IPS-15b (cell line): ENCODE results near the gene ATP10B.

Source experiments
- H3K27me3 ChIP-seq: one replicate; pipeline ENCODE4 v1.6.1; 2013; ENCODE audit warnings: low read length; ENCODE audit not compliant: control insufficient read depth, insufficient read depth
- H3K36me3 ChIP-seq: one replicate; pipeline ENCODE4 v1.6.1; 2013; ENCODE audit warnings: low read length; ENCODE audit not compliant: control insufficient read depth, insufficient read depth
- H3K4me1 ChIP-seq: one replicate; pipeline ENCODE4 v1.6.1; 2013; ENCODE audit warnings: mild to moderate bottlenecking, low read length; ENCODE audit not compliant: control insufficient read depth, insufficient read depth
- H3K4me3 ChIP-seq: one replicate; pipeline ENCODE4 v1.5.1; 2013; ENCODE audit warnings: low read depth, low read length
- H3K9ac ChIP-seq: one replicate; pipeline ENCODE4 v1.6.1; 2013; ENCODE audit warnings: low read depth, mild to moderate bottlenecking, low read length
- H3K9me3 ChIP-seq: one replicate; pipeline ENCODE4 v1.6.1; 2013; ENCODE audit warnings: mild to moderate bottlenecking, low read length; ENCODE audit not compliant: control insufficient read depth, insufficient read depth

ATP10B gene

GRCh38 chr5:160556846-160557245 is 295.2 kb downstream of the ATP10B start:
- Histone ChIP-seq H3K36me3 (no peaks in the 10 kb centered on the region), H3K9ac (no peak overlapping the region), H3K9me3 (no peaks in the 10 kb centered on the region), H3K27me3 (no peaks in the 10 kb centered on the region), H3K4me3 (no peak overlapping the region), H3K4me1 (no peaks in the 10 kb centered on the region)

DNA sequence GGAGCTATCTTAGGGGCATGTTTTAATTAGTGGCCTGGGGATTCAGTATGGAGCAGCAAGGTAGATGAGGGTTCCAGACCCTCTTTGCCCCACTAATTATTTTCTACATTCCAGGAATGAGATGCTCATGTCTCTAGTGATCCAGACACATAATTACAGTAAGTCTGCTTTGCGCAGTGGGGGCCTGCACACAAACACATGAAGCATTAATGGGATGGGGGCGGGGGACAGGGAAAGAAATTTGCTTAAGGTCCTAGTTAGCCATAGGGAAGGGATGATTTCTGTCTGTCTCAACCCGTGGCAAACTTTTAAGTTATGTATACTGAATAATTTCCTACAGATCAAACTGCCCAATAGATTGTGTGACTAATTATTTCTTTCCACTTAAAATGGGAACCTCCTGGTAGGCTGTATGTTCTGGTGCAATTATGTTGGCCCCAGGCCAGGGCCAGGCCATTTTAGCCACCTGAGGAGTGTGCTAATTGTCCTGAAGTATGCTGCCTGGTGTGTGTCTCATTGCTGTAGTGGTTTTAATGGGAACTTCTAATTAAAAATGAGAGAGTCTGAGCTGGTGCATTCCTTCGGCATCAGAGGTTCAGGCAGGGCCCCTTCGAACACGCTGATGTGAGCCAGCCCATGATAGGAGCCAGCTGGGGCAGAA is 295.9 kb downstream of the ATP10B start:
- Histone ChIP-seq H3K9me3 (no peaks in the 10 kb centered on the region), H3K4me1 (no peaks in the 10 kb centered on the region), H3K9ac (no peak overlapping the region), H3K36me3 (no peaks in the 10 kb centered on the region), H3K27me3 (no peaks in the 10 kb centered on the region), H3K4me3 (no peak overlapping the region)

GRCh38 chr5:160555581-160555970 is 296.4 kb downstream of the ATP10B start:
- no peaks in the 10 kb centered on the region for H3K27me3 ChIP-seq
- no peak overlapping the region for H3K4me3 ChIP-seq
- no peaks in the 10 kb centered on the region for H3K36me3 ChIP-seq
- no peaks in the 10 kb centered on the region for H3K4me1 ChIP-seq
- H3K9ac ChIP-seq, result no peak overlapping the region
- H3K9me3 ChIP-seq, result no peaks in the 10 kb centered on the region

GRCh38 chr5:160550075-160550474 is 301.9 kb downstream of the ATP10B start:
- no peak overlapping the region for H3K9ac ChIP-seq
- no peaks in the 10 kb centered on the region for H3K4me1 ChIP-seq
- H3K9me3 ChIP-seq, result no peaks in the 10 kb centered on the region
- no peaks in the 10 kb centered on the region for H3K27me3 ChIP-seq
- H3K4me3 ChIP-seq, result no peak overlapping the region
- H3K36me3 ChIP-seq, result no peaks in the 10 kb centered on the region

DNA sequence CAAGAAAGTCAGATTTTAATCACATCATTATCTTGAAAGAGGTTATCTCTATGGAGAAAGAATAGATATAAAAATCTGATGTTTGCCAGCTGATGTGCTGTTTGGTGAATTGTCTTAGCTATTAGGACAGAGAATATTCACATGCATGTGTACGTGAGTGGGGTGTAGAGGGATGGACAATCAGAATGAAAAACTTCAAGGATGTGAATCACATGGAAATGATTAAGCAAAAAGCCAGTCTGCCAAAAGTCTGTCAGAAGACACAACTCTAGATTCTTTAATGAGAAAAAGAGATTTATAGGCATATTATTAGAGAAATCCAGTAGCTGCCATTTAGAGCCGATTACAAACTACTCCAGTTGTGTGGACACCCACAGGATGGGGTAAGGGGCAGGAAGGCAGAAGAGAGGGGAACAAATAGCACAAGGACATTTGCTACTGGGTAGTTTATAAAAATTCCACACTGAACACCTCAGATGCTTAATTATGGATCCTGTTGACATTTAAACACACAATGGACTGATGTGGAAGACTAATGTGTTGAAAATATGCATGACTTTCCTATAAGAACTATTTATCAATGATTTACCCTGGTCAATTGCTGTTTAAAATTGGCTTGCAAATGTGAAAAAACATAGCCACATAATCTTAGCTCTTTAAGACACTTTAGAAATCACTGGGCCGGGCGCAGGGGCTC is 302.9 kb downstream of the ATP10B start:
- Histone ChIP-seq H3K9ac (no peak overlapping the region), H3K4me3 (no peak overlapping the region), H3K36me3 (no peaks in the 10 kb centered on the region), H3K9me3 (no peaks in the 10 kb centered on the region), H3K4me1 (no peaks in the 10 kb centered on the region), H3K27me3 (no peaks in the 10 kb centered on the region)

DNA sequence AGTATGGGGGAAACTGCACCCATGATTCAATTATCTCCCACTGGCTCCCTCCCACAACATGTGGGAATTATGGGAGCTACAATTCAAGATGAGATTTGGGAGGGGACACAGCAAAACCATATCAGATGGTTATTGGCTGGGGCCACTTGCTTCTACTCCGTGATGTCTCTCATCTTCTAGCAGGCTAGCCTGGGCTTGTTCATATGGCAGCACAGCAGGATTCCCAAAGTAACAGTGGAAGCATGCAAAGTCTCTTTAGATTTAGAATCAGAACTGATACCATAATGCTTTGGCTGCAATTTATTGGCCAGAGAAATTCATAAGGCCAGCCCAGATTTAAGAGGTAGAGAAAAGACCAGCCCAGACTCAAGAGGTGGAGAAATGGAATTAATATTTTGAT is 304.1 kb downstream of the ATP10B start:
- H3K9me3 ChIP-seq, result no peaks in the 10 kb centered on the region
- H3K27me3 ChIP-seq, result no peaks in the 10 kb centered on the region
- H3K9ac ChIP-seq, result no peak overlapping the region
- no peaks in the 10 kb centered on the region for H3K36me3 ChIP-seq
- H3K4me1 ChIP-seq, result no peaks in the 10 kb centered on the region
- H3K4me3 ChIP-seq, result no peak overlapping the region

DNA sequence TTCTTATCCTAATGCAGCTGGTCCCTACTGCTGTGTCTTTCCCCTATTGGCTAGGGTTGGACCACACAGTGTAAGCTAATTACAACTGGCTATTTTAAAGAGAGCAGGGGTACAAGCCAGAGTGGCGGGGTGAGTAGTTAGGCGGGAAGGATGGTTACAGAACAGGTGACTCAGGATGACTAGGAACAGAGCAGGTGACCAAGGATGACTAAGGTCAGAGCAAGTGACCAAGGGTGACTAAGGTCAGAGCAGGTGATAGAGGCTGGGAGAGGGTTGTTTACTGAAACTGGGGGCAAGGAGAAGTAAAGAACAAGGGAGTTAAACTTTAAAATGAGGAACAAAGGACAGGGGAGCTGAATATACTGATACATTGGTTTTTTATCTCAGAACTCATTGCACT is 304.9 kb downstream of the ATP10B start:
- Histone ChIP-seq H3K9ac (no peak overlapping the region), H3K4me1 (no peaks in the 10 kb centered on the region), H3K36me3 (no peaks in the 10 kb centered on the region), H3K27me3 (no peaks in the 10 kb centered on the region), H3K9me3 (no peaks in the 10 kb centered on the region), H3K4me3 (no peak overlapping the region)

GRCh38 chr5:160545832-160546231 is 306.2 kb downstream of the ATP10B start:
- no peak overlapping the region for H3K9ac ChIP-seq
- H3K4me1 ChIP-seq, result no peaks in the 10 kb centered on the region
- no peaks in the 10 kb centered on the region for H3K36me3 ChIP-seq
- no peak overlapping the region for H3K4me3 ChIP-seq
- H3K9me3 ChIP-seq, result no peaks in the 10 kb centered on the region
- H3K27me3 ChIP-seq, result no peaks in the 10 kb centered on the region

GRCh38 chr5:160543395-160543794 is 308.6 kb downstream of the ATP10B start:
- Histone ChIP-seq H3K9ac (no peak overlapping the region), H3K4me1 (no peaks in the 10 kb centered on the region), H3K4me3 (no peak overlapping the region), H3K9me3 (no peaks in the 10 kb centered on the region), H3K36me3 (no peaks in the 10 kb centered on the region), H3K27me3 (no peaks in the 10 kb centered on the region)

GRCh38 chr5:160542840-160543239 is 309.2 kb downstream of the ATP10B start:
- H3K27me3 ChIP-seq, result no peaks in the 10 kb centered on the region
- no peaks in the 10 kb centered on the region for H3K4me1 ChIP-seq
- H3K9ac ChIP-seq, result no peak overlapping the region
- H3K4me3 ChIP-seq, result no peak overlapping the region
- no peaks in the 10 kb centered on the region for H3K9me3 ChIP-seq
- H3K36me3 ChIP-seq, result no peaks in the 10 kb centered on the region

- Histone ChIP-seq H3K4me3 (no peak overlapping the region), H3K4me1 (no peaks in the 10 kb centered on the region), H3K9me3 (no peaks in the 10 kb centered on the region)
Observed at GRCh38 chr5:160542281-160542680, 309.7 kb downstream of the ATP10B start.

DNA sequence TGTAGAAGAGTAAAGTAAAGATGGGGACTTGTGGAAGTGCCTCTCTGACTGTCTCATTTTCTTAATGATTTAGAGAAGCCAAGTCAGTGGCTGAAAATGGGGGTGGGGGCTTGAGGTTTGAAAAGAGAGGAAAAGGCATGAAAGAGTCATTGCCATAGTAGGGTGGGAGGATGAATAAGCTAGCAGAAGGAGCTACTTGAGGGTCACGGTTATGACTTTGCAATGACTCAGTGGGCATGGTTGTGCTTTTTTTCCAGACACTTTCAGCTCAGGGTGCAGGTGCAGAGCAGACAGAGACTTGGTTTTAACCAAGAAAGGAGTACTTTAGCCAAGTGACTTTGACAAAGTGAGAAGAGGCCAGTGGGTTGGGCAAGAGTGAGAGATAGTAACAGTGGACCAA is 312.6 kb downstream of the ATP10B start:
- Histone ChIP-seq H3K36me3 (no peaks in the 10 kb centered on the region), H3K4me3 (no peak overlapping the region), H3K9ac (no peak overlapping the region), H3K4me1 (no peaks in the 10 kb centered on the region), H3K9me3 (no peaks in the 10 kb centered on the region), H3K27me3 (no peaks in the 10 kb centered on the region)

More at GRCh38 chr5:160542281-160542680, 309.7 kb downstream of the ATP10B start:
- Histone ChIP-seq H3K36me3 (no peaks in the 10 kb centered on the region), H3K9ac (no peak overlapping the region), H3K27me3 (no peaks in the 10 kb centered on the region)
